DOHH2 (cell line): ENCODE measurements around the gene TERT.

ENCODE experiments used
- EZH2phosphoT487 ChIP-seq: fragments of 200-600 bp; sonication (generic); IDR thresholded peaks from 2 replicates; pipeline ENCODE4 v1.6.1; 2017; ENCODE audit warnings: borderline replicate concordance, mild to moderate bottlenecking, antibody characterized with exemption, low read length, moderate library complexity, mixed read lengths
- TF ChIP-seq, protein P1 (sequence below): fragments of 200-600 bp; sonication (generic); IDR thresholded peaks from one replicate; pipeline ENCODE4 v1.5.1; 2014; ENCODE audit warnings: antibody characterized with exemption, mild to moderate bottlenecking, low read depth, low read length; ENCODE audit not compliant: poor library complexity, severe bottlenecking

GRCh38 chr5:1231354-1231905 lies 63.4 kb downstream of the TERT start:
- TF ChIP-seq, protein P1, sequence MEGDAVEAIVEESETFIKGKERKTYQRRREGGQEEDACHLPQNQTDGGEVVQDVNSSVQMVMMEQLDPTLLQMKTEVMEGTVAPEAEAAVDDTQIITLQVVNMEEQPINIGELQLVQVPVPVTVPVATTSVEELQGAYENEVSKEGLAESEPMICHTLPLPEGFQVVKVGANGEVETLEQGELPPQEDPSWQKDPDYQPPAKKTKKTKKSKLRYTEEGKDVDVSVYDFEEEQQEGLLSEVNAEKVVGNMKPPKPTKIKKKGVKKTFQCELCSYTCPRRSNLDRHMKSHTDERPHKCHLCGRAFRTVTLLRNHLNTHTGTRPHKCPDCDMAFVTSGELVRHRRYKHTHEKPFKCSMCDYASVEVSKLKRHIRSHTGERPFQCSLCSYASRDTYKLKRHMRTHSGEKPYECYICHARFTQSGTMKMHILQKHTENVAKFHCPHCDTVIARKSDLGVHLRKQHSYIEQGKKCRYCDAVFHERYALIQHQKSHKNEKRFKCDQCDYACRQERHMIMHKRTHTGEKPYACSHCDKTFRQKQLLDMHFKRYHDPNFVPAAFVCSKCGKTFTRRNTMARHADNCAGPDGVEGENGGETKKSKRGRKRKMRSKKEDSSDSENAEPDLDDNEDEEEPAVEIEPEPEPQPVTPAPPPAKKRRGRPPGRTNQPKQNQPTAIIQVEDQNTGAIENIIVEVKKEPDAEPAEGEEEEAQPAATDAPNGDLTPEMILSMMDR: no peak
- no peak for TF ChIP-seq EZH2phosphoT487
